Activated CD8-positive, alpha-beta memory T cell treated with anti-CD3 and anti-CD28 coated beads, Interleukin-2, amount 50 U/mL, for 1 hour (primary cell): ENCODE results near the gene RASEF.

Experiments used
- DNase-seq: peaks from one replicate; pipeline ENCODE4 v3.0.0-alpha.2; 2020; ENCODE audit errors: extremely low read depth

RASEF gene

DNA sequence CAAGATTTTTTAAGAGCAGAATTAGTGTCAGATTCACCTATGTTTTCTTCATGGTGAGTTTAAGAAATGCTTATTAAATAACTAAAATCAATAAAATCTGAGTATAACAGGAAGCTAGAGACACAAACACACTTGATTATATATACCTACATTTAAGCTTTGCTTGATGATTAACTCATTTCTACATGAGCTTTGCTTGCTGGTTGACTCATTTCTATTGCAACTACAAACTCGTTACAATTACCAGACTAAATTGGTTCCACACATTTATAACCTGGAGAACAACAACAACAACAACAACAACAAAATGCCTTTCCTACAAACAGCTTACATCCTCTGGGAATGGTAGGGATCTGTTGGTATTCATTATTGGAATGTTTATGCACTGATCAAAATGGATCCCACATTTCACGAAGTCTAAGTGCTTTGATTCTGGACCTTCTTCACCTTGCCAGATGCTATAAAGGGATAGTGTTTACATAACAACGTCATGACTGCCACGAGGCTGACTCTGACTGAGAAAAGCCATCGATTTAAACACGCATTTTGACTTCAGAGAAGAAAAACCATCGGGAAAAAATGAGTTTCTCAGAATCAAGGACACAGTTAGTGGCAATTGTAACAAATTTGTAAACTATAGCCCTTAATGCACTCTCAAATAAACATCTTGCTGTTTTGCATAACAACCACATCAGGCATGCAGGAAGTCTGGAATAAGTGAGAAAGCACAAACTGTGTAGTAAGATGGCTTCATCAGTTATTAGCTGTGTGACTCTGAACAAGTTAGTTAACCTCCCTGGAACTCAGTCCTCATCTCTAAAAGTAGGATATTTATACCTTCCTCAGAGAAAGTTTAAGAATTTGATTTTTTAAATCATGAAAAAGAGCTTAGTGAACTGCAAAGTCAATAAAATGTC lies 49.8 kb downstream of the RASEF start:
- no peak for DNase-seq

DNA sequence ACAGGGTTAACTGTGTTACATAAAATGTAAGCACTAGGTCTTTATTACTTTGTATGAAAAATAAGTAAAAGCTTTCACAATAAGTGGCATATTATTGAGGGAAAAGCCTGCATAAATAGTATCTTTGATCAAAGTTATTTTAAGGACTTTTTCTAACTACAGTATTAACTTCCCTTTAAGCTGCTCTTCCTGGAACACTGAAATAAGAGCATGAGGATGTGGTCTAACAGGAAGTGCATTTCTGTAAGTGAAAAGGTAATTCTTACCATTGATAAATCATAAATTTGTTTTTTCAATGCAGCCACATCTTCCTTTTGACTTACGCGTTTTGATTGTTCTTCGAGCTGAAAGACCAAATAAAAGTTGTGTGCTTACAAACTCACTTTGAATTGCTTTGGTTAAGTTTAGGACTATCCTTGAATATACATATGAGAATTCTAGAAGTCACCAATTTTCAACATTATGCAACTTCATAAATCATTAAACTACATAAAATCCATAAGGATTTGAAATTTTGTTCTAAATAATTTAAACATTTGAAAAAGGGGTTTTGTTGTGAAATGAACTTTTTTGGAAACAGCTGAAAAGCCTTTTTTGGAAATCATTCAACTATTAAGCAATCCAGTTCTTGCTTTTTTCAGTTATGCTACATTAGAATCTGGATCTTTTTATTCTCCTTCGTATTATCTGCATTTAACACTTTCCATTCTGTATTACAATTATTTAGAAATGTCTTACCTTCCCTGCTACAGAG lies 50.6 kb downstream of the RASEF start:
- DNase-seq: no peak

GRCh38 chr9:83011611-83012010 lies 51.3 kb downstream of the RASEF start:
- DNase-seq: no peak

DNA sequence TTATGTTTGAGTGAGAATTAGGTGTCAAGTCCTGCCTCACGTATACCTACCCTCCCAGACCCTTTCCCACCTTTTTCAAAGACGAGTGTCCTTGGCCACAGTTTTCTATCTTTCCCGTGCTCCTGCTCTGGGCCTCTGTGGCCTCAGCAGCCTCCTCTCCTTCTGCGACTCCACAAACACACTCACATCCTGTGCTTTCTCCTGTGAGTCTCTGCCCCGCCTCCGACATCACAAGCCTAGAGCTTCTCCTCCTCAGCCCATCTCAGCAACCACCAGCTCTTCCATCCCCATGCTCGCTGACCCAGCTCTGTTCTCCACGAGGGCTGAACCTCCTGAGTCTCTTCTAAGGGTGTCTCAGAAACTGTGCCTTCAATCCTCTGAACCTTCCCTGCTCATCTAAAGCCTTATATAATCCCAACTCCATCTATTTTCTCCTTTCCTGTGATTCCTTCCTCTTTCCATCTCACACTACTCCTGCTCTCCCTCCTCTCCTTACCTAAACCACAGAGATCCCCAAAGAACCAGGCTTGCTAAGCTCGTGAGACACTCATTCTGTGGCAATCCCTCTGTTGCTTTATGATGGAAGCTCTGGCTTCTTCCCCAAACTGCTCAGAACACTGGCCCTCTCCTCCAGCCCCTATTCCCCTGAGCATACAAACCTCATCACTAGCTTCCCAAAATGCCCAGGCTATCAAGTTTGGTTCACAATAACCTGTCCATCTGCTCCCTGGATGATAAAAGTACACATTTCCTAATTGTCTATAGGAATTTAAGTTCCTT lies 55.2 kb downstream of the RASEF start:
- DNase-seq: no peak

DNA sequence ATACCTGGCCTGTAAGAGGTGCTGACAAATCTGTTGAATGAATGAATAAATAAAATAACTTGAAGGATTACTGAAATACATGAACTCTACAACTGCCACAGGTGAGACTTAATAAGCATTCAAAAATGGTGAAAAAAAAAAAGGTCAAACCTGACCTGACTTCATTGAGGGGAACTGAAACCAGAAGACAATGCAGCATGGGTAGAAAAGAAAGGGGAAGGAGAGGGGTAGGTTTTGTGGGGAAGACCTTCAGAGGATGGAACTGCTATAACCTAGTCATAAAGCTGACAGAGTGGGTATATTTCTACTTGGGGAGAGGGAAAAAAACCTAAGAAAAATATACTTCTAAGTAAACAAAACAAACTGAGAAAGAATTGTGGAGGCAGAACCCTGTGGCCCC lies 56.6 kb downstream of the RASEF start:
- no peak for DNase-seq

DNA sequence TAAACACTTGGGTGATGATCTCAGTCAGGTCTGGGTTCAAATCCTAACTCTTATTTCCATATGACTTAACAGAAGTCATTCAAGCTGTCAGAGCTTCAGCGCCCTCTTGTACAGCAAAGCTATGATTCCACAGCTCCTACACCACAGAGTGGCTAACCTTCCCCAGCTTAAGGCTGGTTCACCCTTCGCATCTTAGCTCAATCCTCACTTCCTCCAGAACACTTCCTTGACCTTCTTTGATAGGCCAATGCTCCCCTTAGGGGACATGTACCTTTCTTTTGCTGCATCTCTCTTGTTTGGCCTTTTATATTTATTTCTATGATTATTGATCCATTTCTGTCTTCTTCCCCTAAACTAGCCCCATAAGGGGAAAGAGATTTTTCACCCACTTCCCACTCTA lies 57.0 kb downstream of the RASEF start:
- no peak for DNase-seq

GRCh38 chr9:83005361-83005760 lies 57.6 kb downstream of the RASEF start:
- DNase-seq: no peak

DNA sequence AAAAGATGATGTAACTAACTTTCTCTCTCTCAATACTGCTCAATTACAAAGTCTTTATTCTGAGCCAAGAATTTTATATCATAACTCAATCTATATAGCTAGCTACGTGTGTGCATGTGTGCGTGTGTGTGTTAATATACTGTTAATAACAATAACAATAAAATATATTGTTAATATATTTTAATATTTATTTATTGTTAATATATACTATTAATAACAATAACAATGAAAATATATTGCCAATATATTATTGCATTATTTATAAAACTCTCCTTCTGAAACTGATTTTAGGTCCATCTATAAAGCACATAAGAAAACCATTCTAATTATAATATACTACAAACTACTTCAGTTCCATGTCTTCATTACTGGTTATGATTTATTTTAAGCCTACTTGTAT lies 60.6 kb downstream of the RASEF start:
- no peak for DNase-seq

- no peak for DNase-seq
Measured at GRCh38 chr9:83000765-83001164, 62.2 kb downstream of the RASEF start.

DNA sequence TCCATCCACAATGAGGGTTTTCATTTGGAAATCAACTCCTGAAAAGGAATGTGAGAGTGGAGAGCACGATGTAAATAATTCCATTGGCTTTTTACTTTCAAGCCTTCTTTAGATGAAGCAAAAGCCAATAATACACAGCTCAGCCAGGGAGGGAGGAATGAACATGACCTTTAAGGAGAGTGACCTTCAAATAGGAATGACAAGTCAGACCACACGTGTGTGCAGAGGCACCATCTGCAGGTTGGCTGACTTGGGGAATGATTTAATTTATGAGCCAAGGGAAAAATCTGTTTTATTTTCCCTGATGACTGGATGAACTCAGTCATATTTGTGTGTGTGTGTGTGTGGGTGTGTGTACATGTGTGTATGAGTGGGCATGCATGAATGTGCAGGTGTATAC lies 64.5 kb downstream of the RASEF start:
- DNase-seq: no peak

GRCh38 chr9:82997476-82998140 lies 65.3 kb downstream of the RASEF start:
- DNase-seq: no peak

GRCh38 chr9:82996941-82997340 lies 66.0 kb downstream of the RASEF start:
- no peak for DNase-seq

GRCh38 chr9:82993856-82994605 lies 68.9 kb downstream of the RASEF start:
- no peak for DNase-seq

- no peak for DNase-seq
Measured at GRCh38 chr9:82991671-82992070, 71.3 kb downstream of the RASEF start.

DNA sequence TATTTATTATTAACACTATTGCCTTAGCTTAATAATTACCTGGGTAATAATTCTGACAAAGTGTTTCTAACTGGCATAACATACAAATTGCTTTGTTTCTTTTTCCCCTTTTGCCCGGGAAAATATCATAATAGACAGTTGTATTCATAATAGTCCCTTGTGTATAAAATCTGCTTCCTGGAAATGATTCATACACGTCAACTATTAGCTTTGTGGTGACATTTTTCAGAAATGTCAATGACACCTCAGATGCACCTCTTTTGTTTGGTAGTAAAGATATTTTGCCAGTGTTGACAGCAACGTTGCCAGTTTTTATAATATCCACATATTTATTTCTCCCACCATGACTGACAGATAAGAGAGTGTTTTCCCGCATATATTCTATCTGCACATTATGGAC lies 73.0 kb downstream of the RASEF start:
- DNase-seq: no peak

- no peak for DNase-seq
Measured at GRCh38 chr9:82988488-82988887, 74.5 kb downstream of the RASEF start.

DNA sequence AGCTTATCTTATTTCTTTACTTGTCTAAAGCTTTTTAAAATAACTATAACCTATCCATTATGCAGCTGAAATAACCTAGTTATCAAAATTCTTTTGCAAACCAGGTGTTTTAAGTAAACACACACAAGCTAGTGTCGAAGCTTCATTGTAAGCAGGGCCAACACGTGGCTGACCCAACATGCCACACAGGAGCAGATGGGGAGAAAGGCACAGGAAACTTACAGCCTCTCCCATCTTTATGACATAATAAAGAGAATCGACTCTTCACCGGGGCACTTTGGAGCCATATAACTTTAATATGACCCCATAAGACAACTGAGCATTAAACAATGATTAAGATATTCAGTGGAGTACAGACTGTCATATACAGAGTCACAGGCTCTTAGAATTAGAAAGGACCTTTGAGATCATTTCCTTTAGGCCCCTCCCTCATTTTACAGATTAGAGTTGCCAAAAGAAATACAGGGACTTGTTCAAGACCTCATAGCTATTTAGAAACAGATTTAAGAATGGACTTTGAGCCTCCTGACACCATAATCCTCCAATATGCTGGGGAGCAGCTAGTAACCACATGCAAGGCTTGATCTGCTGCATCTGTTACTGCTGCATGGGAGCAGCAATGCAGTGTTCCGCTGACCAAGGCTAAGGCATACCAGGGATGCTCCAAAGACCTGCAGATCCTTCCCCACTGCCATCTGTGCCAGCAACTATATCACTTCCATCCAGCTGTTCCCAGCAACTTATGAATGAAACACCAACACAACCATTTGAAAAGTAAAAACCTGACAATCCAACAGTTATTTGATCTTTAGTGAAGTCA lies 75.4 kb downstream of the RASEF start:
- DNase-seq: no peak

DNA sequence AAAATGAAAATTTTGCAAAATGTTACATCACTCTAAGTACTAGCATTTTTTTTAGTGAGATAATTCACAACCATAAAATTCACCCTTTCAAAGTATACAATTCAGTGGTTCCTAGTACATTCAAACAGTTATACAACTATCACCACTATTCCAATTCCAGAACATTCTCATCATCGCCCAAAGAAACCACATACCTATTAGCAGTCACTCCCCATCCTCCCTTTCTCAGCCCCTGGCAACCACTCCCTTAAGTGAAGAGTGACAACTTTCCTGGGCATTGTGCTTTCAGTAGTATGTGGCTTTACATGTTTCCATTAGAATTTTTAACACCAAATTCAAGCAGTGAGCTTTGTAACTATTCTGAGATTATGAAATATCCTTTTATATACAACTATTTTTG lies 81.4 kb downstream of the RASEF start:
- DNase-seq: no peak

DNA sequence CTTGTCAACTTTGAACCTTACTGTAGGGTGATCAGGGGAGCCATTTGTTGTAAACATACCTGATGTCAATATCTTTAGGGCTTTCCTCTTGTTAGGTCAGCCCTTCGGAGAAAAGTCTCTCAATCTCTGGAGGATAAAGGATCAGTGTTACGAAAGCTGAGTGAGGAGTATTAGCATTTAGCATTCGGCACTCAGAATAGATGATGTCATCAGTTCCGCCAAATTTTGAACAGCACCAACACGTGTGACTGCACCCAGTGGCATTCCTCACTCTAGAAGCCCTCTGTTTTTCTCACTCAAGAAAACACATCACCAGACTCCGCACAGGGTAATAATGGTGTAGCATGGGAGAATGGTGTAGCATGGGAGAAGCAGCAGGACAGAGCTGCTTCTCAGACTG lies 87.8 kb downstream of the RASEF start:
- DNase-seq: no peak

DNA sequence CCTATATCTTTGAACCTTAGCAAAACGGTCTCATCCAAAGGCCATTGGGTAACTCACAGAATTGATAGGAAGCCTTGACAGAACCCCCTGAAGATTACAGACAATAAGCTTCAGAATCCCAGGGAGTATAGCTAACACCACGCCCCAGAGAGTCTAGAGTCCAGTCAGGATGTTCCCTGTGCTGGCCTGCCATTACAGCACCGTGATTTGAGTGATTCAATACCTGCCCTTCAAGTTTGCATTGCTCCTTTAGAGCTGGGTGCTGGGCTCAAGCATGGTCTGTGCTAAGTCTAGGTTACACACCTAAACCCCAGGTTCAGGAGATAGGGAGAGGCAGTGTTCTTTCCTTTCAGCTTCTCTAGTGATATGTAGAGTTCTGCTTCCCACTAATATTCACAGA lies 90.5 kb downstream of the RASEF start:
- no peak for DNase-seq
